ENCODE results near the gene AKAP10.

AKAP10 gene

DNA sequence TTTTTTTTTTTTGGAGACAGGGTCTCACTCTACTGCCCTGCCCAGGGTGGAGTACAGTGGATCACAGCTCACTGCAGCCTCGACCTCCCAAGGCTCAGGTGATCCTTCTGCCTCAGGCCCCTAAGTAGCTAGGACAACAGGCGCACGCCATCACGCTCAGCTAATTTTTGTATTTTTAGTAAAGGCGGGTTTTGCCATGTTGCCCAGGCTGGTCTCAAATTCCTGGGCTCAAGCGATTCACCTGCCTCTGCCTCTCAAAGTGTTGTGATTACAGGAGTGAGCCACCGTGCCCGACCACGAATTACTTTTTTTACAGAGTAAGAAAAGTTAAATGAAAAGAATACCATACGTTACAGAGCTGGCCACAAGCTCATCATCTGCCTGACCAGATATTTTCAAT lies 38.9 kb downstream of the AKAP10 start:
- H3K4me1 ChIP-seq (ENCODE audit: insufficient read depth, low read length, severe bottlenecking) = no peaks in the 10 kb centered on the region
- H3K4me3 ChIP-seq (ENCODE audit: low read depth, low read length, poor library complexity, severe bottlenecking) = no peak overlapping the region
- H3K9me2 ChIP-seq (ENCODE audit: low read depth, low read length) = no peaks in the 10 kb centered on the region
- H3K36me3 ChIP-seq (ENCODE audit: insufficient read depth, low read length) = peaks cover 75% of the 10 kb centered on the region
- no peak overlapping the region for H3K27ac ChIP-seq (ENCODE audit: low read depth, low read length, poor library complexity, severe bottlenecking)
- no peaks in the 10 kb centered on the region for H3K27me3 ChIP-seq (ENCODE audit: insufficient read depth, low read length)
- no peaks in the 10 kb centered on the region for H3K9me3 ChIP-seq (ENCODE audit: low read length)
- no peaks in the 10 kb centered on the region for H3F3A ChIP-seq (ENCODE audit: insufficient read depth, low read length)
- no peak overlapping the region for H2AFZ ChIP-seq (ENCODE audit: low read length)
- no peaks in the 10 kb centered on the region for H3K79me2 ChIP-seq (ENCODE audit: insufficient read depth, low read length)
- no peak overlapping the region for H3K4me2 ChIP-seq (ENCODE audit: low read length)
- no peaks in the 10 kb centered on the region for H4K20me1 ChIP-seq (ENCODE audit: insufficient read depth, low read length)
- TF ChIP-seq, protein P1, sequence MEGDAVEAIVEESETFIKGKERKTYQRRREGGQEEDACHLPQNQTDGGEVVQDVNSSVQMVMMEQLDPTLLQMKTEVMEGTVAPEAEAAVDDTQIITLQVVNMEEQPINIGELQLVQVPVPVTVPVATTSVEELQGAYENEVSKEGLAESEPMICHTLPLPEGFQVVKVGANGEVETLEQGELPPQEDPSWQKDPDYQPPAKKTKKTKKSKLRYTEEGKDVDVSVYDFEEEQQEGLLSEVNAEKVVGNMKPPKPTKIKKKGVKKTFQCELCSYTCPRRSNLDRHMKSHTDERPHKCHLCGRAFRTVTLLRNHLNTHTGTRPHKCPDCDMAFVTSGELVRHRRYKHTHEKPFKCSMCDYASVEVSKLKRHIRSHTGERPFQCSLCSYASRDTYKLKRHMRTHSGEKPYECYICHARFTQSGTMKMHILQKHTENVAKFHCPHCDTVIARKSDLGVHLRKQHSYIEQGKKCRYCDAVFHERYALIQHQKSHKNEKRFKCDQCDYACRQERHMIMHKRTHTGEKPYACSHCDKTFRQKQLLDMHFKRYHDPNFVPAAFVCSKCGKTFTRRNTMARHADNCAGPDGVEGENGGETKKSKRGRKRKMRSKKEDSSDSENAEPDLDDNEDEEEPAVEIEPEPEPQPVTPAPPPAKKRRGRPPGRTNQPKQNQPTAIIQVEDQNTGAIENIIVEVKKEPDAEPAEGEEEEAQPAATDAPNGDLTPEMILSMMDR (IDR thresholded peaks at IDR 0.05; ENCODE audit: low read length) = no peak
- no peak for TF ChIP-seq EZH2 (IDR thresholded peaks at IDR 0.05; ENCODE audit: borderline replicate concordance, low read length)
- H3K9ac ChIP-seq (ENCODE audit: low read length) = no peak overlapping the region

GRCh38 chr17:19937522-19937921 lies 40.1 kb downstream of the AKAP10 start:
- H3K9me3 ChIP-seq (ENCODE audit: low read length) = no peaks in the 10 kb centered on the region
- no peak overlapping the region for H3K4me2 ChIP-seq (ENCODE audit: low read length)
- H3K27ac ChIP-seq (ENCODE audit: low read depth, low read length, poor library complexity, severe bottlenecking) = no peak overlapping the region
- no peak overlapping the region for H2AFZ ChIP-seq (ENCODE audit: low read length)
- H4K20me1 ChIP-seq (ENCODE audit: insufficient read depth, low read length) = no peaks in the 10 kb centered on the region
- H3K4me1 ChIP-seq (ENCODE audit: insufficient read depth, low read length, severe bottlenecking) = no peaks in the 10 kb centered on the region
- H3K79me2 ChIP-seq (ENCODE audit: insufficient read depth, low read length) = no peaks in the 10 kb centered on the region
- H3F3A ChIP-seq (ENCODE audit: insufficient read depth, low read length) = no peaks in the 10 kb centered on the region
- H3K27me3 ChIP-seq (ENCODE audit: insufficient read depth, low read length) = no peaks in the 10 kb centered on the region
- no peak overlapping the region for H3K4me3 ChIP-seq (ENCODE audit: low read depth, low read length, poor library complexity, severe bottlenecking)
- no peak for TF ChIP-seq EZH2 (IDR thresholded peaks at IDR 0.05; ENCODE audit: borderline replicate concordance, low read length)
- TF ChIP-seq, protein P1 (IDR thresholded peaks at IDR 0.05; ENCODE audit: low read length) = no peak
- H3K9ac ChIP-seq (ENCODE audit: low read length) = no peak overlapping the region
- H3K36me3 ChIP-seq (ENCODE audit: insufficient read depth, low read length) = peaks cover 72% of the 10 kb centered on the region
- H3K9me2 ChIP-seq (ENCODE audit: low read depth, low read length) = no peaks in the 10 kb centered on the region

- Histone ChIP-seq H3F3A (ENCODE audit: insufficient read depth, low read length) (no peaks in the 10 kb centered on the region), H3K36me3 (ENCODE audit: insufficient read depth, low read length) (peaks cover 71% of the 10 kb centered on the region)
Measured at GRCh38 chr17:19935169-19935568, 42.5 kb downstream of the AKAP10 start.

More at GRCh38 chr17:19935169-19935568, 42.5 kb downstream of the AKAP10 start:
- TF ChIP-seq, protein P1 (IDR thresholded peaks at IDR 0.05; ENCODE audit: low read length) = no peak
- no peak for TF ChIP-seq EZH2 (IDR thresholded peaks at IDR 0.05; ENCODE audit: borderline replicate concordance, low read length)
- no peak overlapping the region for H3K4me3 ChIP-seq (ENCODE audit: low read depth, low read length, poor library complexity, severe bottlenecking)
- no peaks in the 10 kb centered on the region for H3K27me3 ChIP-seq (ENCODE audit: insufficient read depth, low read length)
- no peak overlapping the region for H3K4me2 ChIP-seq (ENCODE audit: low read length)
- H3K9me2 ChIP-seq (ENCODE audit: low read depth, low read length) = no peaks in the 10 kb centered on the region
- no peak overlapping the region for H3K9ac ChIP-seq (ENCODE audit: low read length)
- no peaks in the 10 kb centered on the region for H3K9me3 ChIP-seq (ENCODE audit: low read length)
- no peaks in the 10 kb centered on the region for H3K79me2 ChIP-seq (ENCODE audit: insufficient read depth, low read length)
- H2AFZ ChIP-seq (ENCODE audit: low read length) = no peak overlapping the region
- no peak overlapping the region for H3K27ac ChIP-seq (ENCODE audit: low read depth, low read length, poor library complexity, severe bottlenecking)
- H3K4me1 ChIP-seq (ENCODE audit: insufficient read depth, low read length, severe bottlenecking) = no peaks in the 10 kb centered on the region
- no peaks in the 10 kb centered on the region for H4K20me1 ChIP-seq (ENCODE audit: insufficient read depth, low read length)

Data from OCI-LY1 (cell line).